Kidney (tissue), 14 donors: ENCODE measurements around the gene VEZT. TPM values are rescaled to one million over a fixed set of nuclear protein-coding genes. Genes with fewer than 3 reads are reported as not detected.
"Not testable (repeated sequence)": the region's sequence is repeated elsewhere in the genome, so short reads cannot be mapped to it uniquely, and the experiment has no call there.

ENCODE experiments used
- DNase-seq, 5 donors: peaks; one replicate each; pipeline ENCODE4 v3.0.0-alpha.2; 2013 to 2020
- FAIRE-seq: peaks from 2 replicates; lab custom pipeline; 2012; peaks lifted over from hg19 to GRCh38; lab: Jason Lieb, UNC
- H3K27ac ChIP-seq, 2 donors: one replicate each; pipeline ENCODE4 v1.7.0; 2013; ENCODE audit warnings: low read depth in 2 of 2, low read length in 2 of 2, inconsistent platforms in 1 of 2
- H3K27me3 ChIP-seq: one replicate; pipeline ENCODE4 v1.7.1; 2013; ENCODE audit warnings: low read length, inconsistent platforms; ENCODE audit not compliant: control insufficient read depth, insufficient read depth
- H3K36me3 ChIP-seq, 3 donors: one replicate each; pipeline versions ENCODE4 v1.7.0 to v1.7.1; 2013; ENCODE audit warnings: low read length in 3 of 3, control low read depth in 1 of 3, inconsistent platforms in 1 of 3; ENCODE audit not compliant: insufficient read depth in 3 of 3, control insufficient read depth in 2 of 3
- H3K4me1 ChIP-seq, 3 donors: one replicate each; pipeline versions ENCODE4 v1.7.0 to v1.7.1; 2013; ENCODE audit warnings: low read length in 3 of 3, inconsistent platforms in 1 of 3, low read depth in 1 of 3; ENCODE audit not compliant: control insufficient read depth in 2 of 3, insufficient read depth in 2 of 3
- H3K4me3 ChIP-seq, 3 donors: one replicate each; pipeline versions ENCODE4 v1.7.0 to v1.8.1; 2013; ENCODE audit warnings: low read length in 3 of 3, control low read depth in 1 of 3, inconsistent platforms in 1 of 3
- H3K9ac ChIP-seq, 3 donors: one replicate each; pipeline versions ENCODE4 v1.7.0 to v1.7.1; 2013; ENCODE audit warnings: low read length in 3 of 3, control low read depth in 1 of 3, inconsistent platforms in 1 of 3
- H3K9me3 ChIP-seq, 3 donors: one replicate each; pipeline versions ENCODE4 v1.7.0 to v1.7.1; 2013; ENCODE audit warnings: low read length in 3 of 3, control low read depth in 1 of 3, inconsistent platforms in 1 of 3; ENCODE audit not compliant: control insufficient read depth in 2 of 3, insufficient read depth in 1 of 3
- CTCF ChIP-seq: IDR thresholded peaks from 3 replicates; pipeline ENCODE4 v1.5.1; 2012; ENCODE audit warnings: mild to moderate bottlenecking, moderate library complexity, borderline replicate concordance; ENCODE audit not compliant: insufficient read depth; ENCODE audit errors: extremely low read depth
- intact Hi-C: fragments of 100-400 bp; cut with DNase I; formaldehyde crosslinking; loops from one replicate; pipeline ENCODE4 v1.11.1; 2022
- polyA plus RNA-seq: library from polyadenylated mRNA; stranded (reverse); fragments of 350-450 nt; fragmentation: Illumina TruSeq; extraction: RNeasy Lipid Tissue Mini Kit (QIAGEN cat#74804); gene quantifications from one replicate; pipeline ENCODE4 v1.2.3, GENCODE V29; 2014; ENCODE audit warnings: low read depth, low replicate concordance; ENCODE audit not compliant: insufficient read depth
- total RNA-seq: library from RNA; stranded (reverse); fragmentation: NEBNext Ultra II Directional; extraction: Animal tissue kit (Norgen Biotek cat#: 25700); gene quantifications from one replicate; pipeline ENCODE4 v1.2.1, GENCODE V29; 2021
- donor health status: control.
- donor health status: control.
- donor health status: control.
- donor health status: control.
- donor health status: control.
- donor health status: DM: yes; HTN: yes; CAD: no.
- donor health status: Normal renal cell carcinoma (clear cell type).

The VEZT gene
- total and polyA plus RNA-seq, 2 donors from 2014 or later: 24.8 to 69.0 TPM

GRCh38 chr12:95238150-95238549 lies 20.5 kb downstream of the VEZT start:
- H3K36me3 ChIP-seq: no peaks in the 10 kb centered on the region
- no peak overlapping the region for H3K9ac ChIP-seq
- DNase-seq (no peak), FAIRE-seq (no peak)
- no peaks in the 10 kb centered on the region for H3K9me3 ChIP-seq
- H3K4me3 ChIP-seq: no peak overlapping the region
- H3K27me3 ChIP-seq: no peaks in the 10 kb centered on the region
- intact Hi-C loops: no loop called here
- peaks cover 0 to 6% (median 0%) of the 10 kb centered on the region in 3 donors for H3K4me1 ChIP-seq
- no peak for TF ChIP-seq CTCF
- no peak overlapping the region for H3K27ac ChIP-seq

- no peak overlapping the region for H3K27ac ChIP-seq
- no peak for TF ChIP-seq CTCF
- H3K4me3 ChIP-seq: no peak overlapping the region
- no peak overlapping the region for H3K9ac ChIP-seq
- intact Hi-C loops: no loop called here
- H3K9me3 ChIP-seq: no peaks in the 10 kb centered on the region
- DNase-seq (no peak), FAIRE-seq (no peak)
- peaks cover 0 to 3% (median 0%) of the 10 kb centered on the region in 3 donors for H3K36me3 ChIP-seq
- peaks cover 0 to 6% (median 0%) of the 10 kb centered on the region in 3 donors for H3K4me1 ChIP-seq
- no peaks in the 10 kb centered on the region for H3K27me3 ChIP-seq
These were observed 21.6 kb downstream of the VEZT start for GRCh38 chr12:95239216-95239615.

GRCh38 chr12:95239835-95240234 lies 22.2 kb downstream of the VEZT start:
- H3K9me3 ChIP-seq, H3K27ac ChIP-seq, intact Hi-C loops, FAIRE-seq, H3K36me3 ChIP-seq, DNase-seq, H3K9ac ChIP-seq, H3K27me3 ChIP-seq, H3K4me3 ChIP-seq, H3K4me1 ChIP-seq: not testable (repeated sequence)

GRCh38 chr12:95240556-95240955 lies 22.9 kb downstream of the VEZT start:
- intact Hi-C loops: no loop called here
- DNase-seq (no peak), FAIRE-seq (no peak)
- TF ChIP-seq CTCF: no peak
- H3K27me3 ChIP-seq: no peaks in the 10 kb centered on the region
- no peak overlapping the region for H3K9ac ChIP-seq
- H3K27ac ChIP-seq: no peak overlapping the region
- peaks cover 0 to 6% (median 0%) of the 10 kb centered on the region in 3 donors for H3K4me1 ChIP-seq
- H3K9me3 ChIP-seq: no peaks in the 10 kb centered on the region
- H3K4me3 ChIP-seq: no peak overlapping the region
- H3K36me3 ChIP-seq: peaks cover 0 to 3% (median 0%) of the 10 kb centered on the region in 3 donors

GRCh38 chr12:95241138-95241537 lies 23.5 kb downstream of the VEZT start:
- H3K36me3 ChIP-seq, H3K27ac ChIP-seq, H3K4me1 ChIP-seq, H3K9ac ChIP-seq, H3K9me3 ChIP-seq, FAIRE-seq, H3K4me3 ChIP-seq, intact Hi-C loops, DNase-seq, H3K27me3 ChIP-seq: not testable (repeated sequence)
